B cell (primary cell): ENCODE measurements around the gene OR5AC2. TPM values are rescaled to one million over a fixed set of nuclear protein-coding genes. Genes with fewer than 3 reads are reported as not detected.

Experiments
- ATAC-seq: fragments of 200-7000 bp; cut with Tn5 transposase; one replicate; pipeline ENCODE4 v1.10.0; 2021; ENCODE audit warnings: low read depth, mild to moderate bottlenecking, moderate number of reproducible peaks, moderate library complexity
- CTCF ChIA-PET: fragments of 350-600 bp; sonication (Branson Sonifier 250); formaldehyde crosslinking; loops from one replicate; lab custom pipeline; 2021; ENCODE audit warnings: antibody characterized with exemption, inconsistent platforms; lab: Charles Lee
- POLR2A ChIA-PET: fragments of 350-600 bp; sonication (Branson Sonifier 250); formaldehyde crosslinking; loops from one replicate; lab custom pipeline; 2021; ENCODE audit warnings: antibody characterized with exemption; lab: Charles Lee
- DNase-seq: peaks from one replicate; pipeline ENCODE4 v3.0.0; 2013
- H2AFZ ChIP-seq: 2 replicates; pipeline ENCODE4 v1.6.1; 2012; ENCODE audit warnings: mild to moderate bottlenecking, low read depth, low read length; ENCODE audit not compliant: insufficient read depth, poor library complexity, severe bottlenecking
- H3K27ac ChIP-seq, 2 donors: 1 replicate in 1 of 2; 2 replicates in 1 of 2; pipeline ENCODE4 v1.5.1; 2012 to 2013; ENCODE audit warnings: low read length in 2 of 2, mild to moderate bottlenecking in 2 of 2, moderate library complexity in 1 of 2
- H3K27me3 ChIP-seq, 4 experiments: fragments of 200-600 bp in 1 of 4; sonication (generic) in 1 of 4; replicated peaks in 1 of 4; 1 replicate in 2 of 4; 2 replicates in 2 of 4; pipeline versions ENCODE4 v1.6.1 to v1.7.0; 2013 to 2016; ENCODE audit warnings: low read length in 3 of 4, mild to moderate bottlenecking in 2 of 4, mixed read lengths in 1 of 4, moderate library complexity in 1 of 4; ENCODE audit not compliant: insufficient read depth in 4 of 4, control insufficient read depth in 3 of 4; ENCODE audit errors: control extremely low read depth in 1 of 4
- H3K36me3 ChIP-seq, 2 experiments: replicated peaks in 1 of 2; 1 replicate in 1 of 2; 2 replicates in 1 of 2; pipeline versions ENCODE4 v1.6.1 to v1.7.1; 2013; ENCODE audit warnings: low read length in 1 of 2; ENCODE audit not compliant: insufficient read depth in 2 of 2, control insufficient read depth in 1 of 2; ENCODE audit errors: control extremely low read depth in 1 of 2, extremely low read depth in 1 of 2
- H3K4me1 ChIP-seq, 2 donors: fragments of 200-600 bp in 1 of 2; sonication (generic) in 1 of 2; 1 replicate in 1 of 2; 2 replicates in 1 of 2; pipeline versions ENCODE4 v1.5.1 to v1.6.1; 2013 to 2017; ENCODE audit warnings: low read length in 2 of 2; ENCODE audit not compliant: control insufficient read depth in 2 of 2, insufficient read depth in 2 of 2
- H3K4me2 ChIP-seq: replicated peaks from 2 replicates; pipeline ENCODE3; 2012; ENCODE audit warnings: mild to moderate bottlenecking, low read depth, low read length; ENCODE audit not compliant: poor library complexity, severe bottlenecking
- H3K4me3 ChIP-seq, 5 experiments: fragments of 200-600 bp in 1 of 5; sonication (generic) in 1 of 5; 1 replicate in 3 of 5; 2 replicates in 2 of 5; pipeline versions ENCODE4 v1.5.1 to v1.7.0; 2011 to 2016; ENCODE audit warnings: low read length in 4 of 5, mild to moderate bottlenecking in 4 of 5, low read depth in 2 of 5, control low read depth in 1 of 5, moderate library complexity in 1 of 5; ENCODE audit not compliant: insufficient read depth in 1 of 5; ENCODE audit errors: control extremely low read depth in 1 of 5, extremely low read depth in 1 of 5
- H3K79me2 ChIP-seq: fragments of 200-600 bp; sonication (generic); one replicate; pipeline ENCODE4 v1.6.0; 2016; ENCODE audit warnings: low read length; ENCODE audit not compliant: control insufficient read depth, insufficient read depth
- H3K9ac ChIP-seq: fragments of 200-600 bp; sonication (generic); 2 replicates; pipeline ENCODE4 v1.6.1; 2017; ENCODE audit warnings: mild to moderate bottlenecking, low read length, moderate library complexity
- H3K9me3 ChIP-seq, 3 donors: one replicate each; pipeline versions ENCODE4 v1.6.1 to v1.7.1; 2013; ENCODE audit warnings: low read length in 2 of 3; ENCODE audit not compliant: control insufficient read depth in 2 of 3, insufficient read depth in 1 of 3; ENCODE audit errors: control extremely low read depth in 1 of 3
- H4K20me1 ChIP-seq: 2 replicates; pipeline ENCODE4 v1.6.0; 2012; ENCODE audit warnings: mild to moderate bottlenecking, low read length; ENCODE audit not compliant: insufficient read depth, control insufficient read depth, poor library complexity, severe bottlenecking
- H3K27ac Mint-ChIP-seq: one replicate; pipeline ENCODE4 v1.8.0; 2021; ENCODE audit warnings: mixed read lengths
- H3K27me3 Mint-ChIP-seq: one replicate; pipeline ENCODE4 v1.8.0; 2021; ENCODE audit warnings: mixed read lengths
- H3K4me1 Mint-ChIP-seq: one replicate; pipeline ENCODE4 v1.8.0; 2021; ENCODE audit warnings: mixed read lengths
- H3K4me3 Mint-ChIP-seq: one replicate; pipeline ENCODE4 v1.8.0; 2021; ENCODE audit warnings: mixed read lengths
- H3K9me3 Mint-ChIP-seq: one replicate; pipeline ENCODE4 v1.8.0; 2022; ENCODE audit warnings: mixed read lengths; ENCODE audit not compliant: insufficient read depth
- EZH2 ChIP-seq: IDR thresholded peaks from 2 replicates; pipeline ENCODE4 v1.6.1; 2012; ENCODE audit warnings: borderline replicate concordance, low read depth, mild to moderate bottlenecking, moderate library complexity, low read length; ENCODE audit not compliant: insufficient read depth, poor library complexity, severe bottlenecking
- WGBS: methylation state at CpG from one replicate; pipeline ENCODE4 v1.1.5; 2013; ENCODE audit warnings: missing lambda C conversion rate; ENCODE audit not compliant: insufficient coverage; 5-methylcytosine and 5-hydroxymethylcytosine counted together
- intact Hi-C: fragments of 100-400 bp; cut with micrococcal nuclease; formaldehyde crosslinking; loops from one replicate; pipeline ENCODE4 v1.10.0; 2022
- polyA plus RNA-seq: library from polyadenylated mRNA; depleted of rRNA; stranded (reverse); fragments of >200 nt; gene quantifications from 2 replicates; pipeline ENCODE4 v1.2.3, GENCODE V29; 2012
- total RNA-seq, 2 donors: library from RNA; stranded (reverse); fragments of 120-200 nt in 1 of 2; gene quantifications; 1 replicate in 1 of 2; 2 replicates in 1 of 2; pipeline versions ENCODE4 v1.2.3 to v1.2.4, GENCODE V29; 2013 to 2022
- TF ChIP-seq, protein P1 (sequence below): fragments of 200-600 bp; IDR thresholded peaks from one replicate; pipeline ENCODE4 v1.8.0; 2022; ENCODE audit warnings: antibody characterized with exemption, mild to moderate bottlenecking

Gene OR5AC2
- total and polyA plus RNA-seq, 2 donors (not counting 1 experiment from before 2014, with no cell fraction given): not detected

DNA sequence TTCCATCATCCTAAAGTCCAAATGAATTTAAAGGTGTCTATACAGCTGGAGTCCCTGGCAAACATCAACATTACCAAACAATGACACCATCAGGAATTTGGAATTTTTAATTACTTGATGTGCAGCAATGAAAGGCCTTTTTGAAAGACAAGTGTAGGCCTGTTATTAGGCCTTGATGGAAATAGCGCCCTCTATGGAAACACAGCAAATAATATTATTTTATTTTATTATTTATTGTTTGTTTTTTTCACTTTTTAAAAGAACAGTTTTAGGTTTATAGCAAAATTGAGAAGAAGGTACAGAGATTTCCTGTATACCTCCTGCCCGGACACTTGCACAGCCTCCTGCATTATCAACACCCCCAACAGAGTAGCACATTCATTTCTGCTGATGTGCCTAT lies 18.1 kb upstream of the OR5AC2 start:
- Histone ChIP-seq H3K27me3 (no peaks in the 10 kb centered on the region), H3K27ac (no peak overlapping the region), H3K9ac (no peak overlapping the region), H2AFZ (no peak overlapping the region), H3K79me2 (no peaks in the 10 kb centered on the region), H3K4me1 (no peaks in the 10 kb centered on the region), H4K20me1 (no peaks in the 10 kb centered on the region), H3K4me2 (no peak overlapping the region), H3K9me3 (no peaks in the 10 kb centered on the region), H3K4me3 (no peak overlapping the region), H3K36me3 (no peaks in the 10 kb centered on the region)
- intact Hi-C loops: no loop called here
- no CpG with 5 or more reads among the region's 2 CpGs for WGBS
- H3K4me1 Mint-ChIP-seq: no peaks in the 10 kb centered on the region
- H3K9me3 Mint-ChIP-seq: no peaks in the 10 kb centered on the region
- ChIA-PET POLR2A (no interaction called here), CTCF (no interaction called here)
- H3K4me3 Mint-ChIP-seq: no peak overlapping the region
- H3K27ac Mint-ChIP-seq: no peak overlapping the region
- no peak for ATAC-seq
- TF ChIP-seq, protein P1, sequence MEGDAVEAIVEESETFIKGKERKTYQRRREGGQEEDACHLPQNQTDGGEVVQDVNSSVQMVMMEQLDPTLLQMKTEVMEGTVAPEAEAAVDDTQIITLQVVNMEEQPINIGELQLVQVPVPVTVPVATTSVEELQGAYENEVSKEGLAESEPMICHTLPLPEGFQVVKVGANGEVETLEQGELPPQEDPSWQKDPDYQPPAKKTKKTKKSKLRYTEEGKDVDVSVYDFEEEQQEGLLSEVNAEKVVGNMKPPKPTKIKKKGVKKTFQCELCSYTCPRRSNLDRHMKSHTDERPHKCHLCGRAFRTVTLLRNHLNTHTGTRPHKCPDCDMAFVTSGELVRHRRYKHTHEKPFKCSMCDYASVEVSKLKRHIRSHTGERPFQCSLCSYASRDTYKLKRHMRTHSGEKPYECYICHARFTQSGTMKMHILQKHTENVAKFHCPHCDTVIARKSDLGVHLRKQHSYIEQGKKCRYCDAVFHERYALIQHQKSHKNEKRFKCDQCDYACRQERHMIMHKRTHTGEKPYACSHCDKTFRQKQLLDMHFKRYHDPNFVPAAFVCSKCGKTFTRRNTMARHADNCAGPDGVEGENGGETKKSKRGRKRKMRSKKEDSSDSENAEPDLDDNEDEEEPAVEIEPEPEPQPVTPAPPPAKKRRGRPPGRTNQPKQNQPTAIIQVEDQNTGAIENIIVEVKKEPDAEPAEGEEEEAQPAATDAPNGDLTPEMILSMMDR: no peak
- TF ChIP-seq EZH2: no peak
- DNase-seq: no peak
- H3K27me3 Mint-ChIP-seq: no peaks in the 10 kb centered on the region

DNA sequence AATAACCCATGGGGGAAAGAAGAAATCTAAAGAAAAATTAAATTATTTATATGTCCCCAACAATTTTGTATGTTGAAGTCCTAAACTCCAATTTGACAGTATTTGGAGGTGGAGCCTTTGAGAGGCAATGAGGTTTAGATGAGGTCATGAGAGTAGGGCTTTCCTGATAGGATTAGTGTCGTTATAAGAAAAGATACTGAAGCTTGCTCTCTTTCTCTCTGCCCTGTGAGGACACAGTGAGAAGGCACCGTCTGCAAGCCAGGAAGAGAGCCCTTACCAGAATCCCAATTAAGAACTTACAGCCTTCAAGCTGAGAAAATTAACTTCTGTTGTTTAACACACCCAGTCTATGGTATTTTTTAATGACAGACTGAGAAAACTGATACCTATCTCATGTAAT lies 16.1 kb upstream of the OR5AC2 start:
- intact Hi-C loops: no loop called here
- Histone ChIP-seq H4K20me1 (no peaks in the 10 kb centered on the region), H3K27me3 (no peaks in the 10 kb centered on the region), H3K9me3 (no peaks in the 10 kb centered on the region), H3K9ac (no peak overlapping the region), H3K79me2 (no peaks in the 10 kb centered on the region), H2AFZ (no peak overlapping the region), H3K36me3 (no peaks in the 10 kb centered on the region), H3K27ac (no peak overlapping the region), H3K4me1 (no peaks in the 10 kb centered on the region), H3K4me2 (no peak overlapping the region), H3K4me3 (no peak overlapping the region)
- TF ChIP-seq EZH2: no peak
- TF ChIP-seq, protein P1: no peak
- no CpG with 5 or more reads among the region's 2 CpGs for WGBS
- Mint-ChIP-seq H3K27me3 (no peaks in the 10 kb centered on the region), H3K4me1 (no peaks in the 10 kb centered on the region), H3K9me3 (no peaks in the 10 kb centered on the region), H3K4me3 (no peak overlapping the region), H3K27ac (no peak overlapping the region)
- DNase-seq (no peak), ATAC-seq (no peak)
- CTCF ChIA-PET: no interaction called here
- POLR2A ChIA-PET: no interaction called here
